HepG2 (cell line): ENCODE measurements around the gene PHAX. TPM values are rescaled to one million over a fixed set of nuclear protein-coding genes. Genes with fewer than 3 reads are reported as not detected.

Source experiments
- ATAC-seq: fragments of 200-7000 bp; cut with Tn5 transposase; 3 replicates; pipeline ENCODE4 v1.9.1; 2020; ENCODE audit warnings: mild to moderate bottlenecking, moderate library complexity
- BruUV-seq: library from RNA; stranded (reverse); fragments of 400-500 nt; replicated peaks from 2 replicates; lab custom pipeline; 2021; lab: Mats Ljungman, UMichigan
- CTCF ChIA-PET: fragments of 300-600 bp; formaldehyde crosslinking; extraction: SDS; loops from one replicate; lab custom pipeline; 2021; ENCODE audit warnings: low total read pairs, inconsistent platforms, low intra/inter-chr PET ratio; lab: Yijun Ruan, JAX
- POLR2A ChIA-PET: fragments of 350-600 bp; sonication (Branson Sonifier 250); formaldehyde crosslinking; loops from one replicate; lab custom pipeline; 2020; ENCODE audit warnings: antibody characterized with exemption, inconsistent platforms; lab: Yijun Ruan, JAX
- DNase-seq: peaks from one replicate; pipeline ENCODE4 v3.0.0-alpha.2; 2015; ENCODE audit warnings: low spot score
- FAIRE-seq: peaks from 3 replicates; lab custom pipeline; 2011; peaks lifted over from hg19 to GRCh38; lab: Jason Lieb, UNC
- H2AFZ ChIP-seq: one replicate; pipeline ENCODE4 v1.6.1; 2011; ENCODE audit warnings: low read length, inconsistent platforms
- H3K27ac ChIP-seq: fragments of 300-600 bp; 3 replicates; pipeline ENCODE4 v1.8.0; 2011; ENCODE audit warnings: mixed run types, mild to moderate bottlenecking, mixed read lengths, low read length, inconsistent platforms; ENCODE audit not compliant: insufficient read depth; ENCODE audit errors: extremely low read length
- H3K27me3 ChIP-seq, 2 experiments: fragments of 200-600 bp in 1 of 2; 2 replicates in 1 of 2; 3 replicates in 1 of 2; pipeline versions ENCODE4 v1.6.0 to v1.8.0; 2011; ENCODE audit warnings: low read length in 2 of 2, mild to moderate bottlenecking in 2 of 2, moderate library complexity in 2 of 2, inconsistent platforms in 1 of 2; ENCODE audit not compliant: insufficient read depth in 2 of 2, control insufficient read depth in 1 of 2
- H3K36me3 ChIP-seq, 2 experiments: fragments of 200-600 bp in 1 of 2; replicated peaks in 1 of 2; 2 replicates in 1 of 2; 3 replicates in 1 of 2; pipeline versions ENCODE4 v1.5.1 to v1.8.0; 2011; ENCODE audit warnings: low read length in 2 of 2, inconsistent platforms in 1 of 2; ENCODE audit not compliant: insufficient read depth in 2 of 2, control insufficient read depth in 1 of 2
- H3K4me1 ChIP-seq: 2 replicates; pipeline ENCODE4 v1.5.1; 2012; ENCODE audit warnings: low read length, inconsistent platforms; ENCODE audit not compliant: insufficient read depth
- H3K4me2 ChIP-seq: 2 replicates; pipeline ENCODE4 v1.6.0; 2011; ENCODE audit warnings: low read depth, low read length, inconsistent platforms
- H3K4me3 ChIP-seq, 3 experiments: fragments of 200-600 bp in 1 of 3; sonication (generic), shearing (Covaris generic) in 1 of 3; replicated peaks in 1 of 3; 2 replicates each; pipeline ENCODE4 v1.5.1; 2011 to 2016; ENCODE audit warnings: low read length in 3 of 3, inconsistent platforms in 2 of 3, low read depth in 2 of 3, mild to moderate bottlenecking in 2 of 3, control low read depth in 1 of 3, mixed read lengths in 1 of 3; ENCODE audit not compliant: insufficient read depth in 1 of 3
- H3K79me2 ChIP-seq: one replicate; pipeline ENCODE4 v1.6.1; 2011; ENCODE audit warnings: low read length, inconsistent platforms; ENCODE audit not compliant: insufficient read depth
- H3K9ac ChIP-seq: 2 replicates; pipeline ENCODE4 v1.6.0; 2011; ENCODE audit warnings: mild to moderate bottlenecking, low read depth, low read length, inconsistent platforms; ENCODE audit not compliant: insufficient read depth
- H3K9me3 ChIP-seq: 2 replicates; pipeline ENCODE4 v1.5.1; 2012; ENCODE audit warnings: mild to moderate bottlenecking, low read length
- H4K20me1 ChIP-seq: 2 replicates; pipeline ENCODE4 v1.6.0; 2011; ENCODE audit warnings: inconsistent platforms, mild to moderate bottlenecking, low read length, moderate library complexity; ENCODE audit not compliant: insufficient read depth
- AKAP8 ChIP-seq: sonication (generic); formaldehyde crosslinking; IDR thresholded peaks from 2 replicates; pipeline ENCODE4 v1.5.1; 2020; ENCODE audit warnings: mild to moderate bottlenecking, missing genetic modification reagents
- ATF7 ChIP-seq, 2 experiments: fragments of 450-650 bp in 1 of 2; sonication (generic) in 1 of 2; formaldehyde crosslinking in 1 of 2; IDR thresholded peaks; 2 replicates each; pipeline versions ENCODE4 v1.4.0 to v1.6.1; 2016 to 2020; ENCODE audit warnings: antibody characterized with exemption in 1 of 2, mild to moderate bottlenecking in 1 of 2, missing genetic modification reagents in 1 of 2
- CCDC6 ChIP-seq: sonication (generic); formaldehyde crosslinking; IDR thresholded peaks from 2 replicates; pipeline ENCODE4 v1.8.1; 2022; ENCODE audit warnings: mild to moderate bottlenecking, missing genetic modification reagents, moderate library complexity
- CEBPB ChIP-seq: IDR thresholded peaks from 2 replicates; pipeline ENCODE4 v1.6.1; 2011; ENCODE audit warnings: low read depth, low read length, improper control_type of control experiment, borderline replicate concordance
- CEBPG ChIP-seq: IDR thresholded peaks from 2 replicates; pipeline ENCODE4 v1.6.1; 2016
- MAF1 ChIP-seq: sonication (generic); formaldehyde crosslinking; IDR thresholded peaks from 2 replicates; pipeline ENCODE4 v1.5.0; 2020; ENCODE audit warnings: missing genetic modification reagents, borderline replicate concordance
- RAD21 ChIP-seq: fragments of 450-650 bp; formaldehyde crosslinking; IDR thresholded peaks from 2 replicates; pipeline ENCODE4 v1.5.0; 2020; ENCODE audit warnings: mild to moderate bottlenecking
- RXRB ChIP-seq: IDR thresholded peaks from 2 replicates; pipeline ENCODE4 v1.6.1; 2016; ENCODE audit warnings: borderline replicate concordance, missing genetic modification reagents, missing compliant biosample characterization
- ZFP62 ChIP-seq: sonication (generic); formaldehyde crosslinking; IDR thresholded peaks from 2 replicates; pipeline ENCODE4 v1.4.0; 2020; ENCODE audit warnings: missing genetic modification reagents
- ZFX ChIP-seq: sonication (generic); formaldehyde crosslinking; IDR thresholded peaks from 2 replicates; pipeline ENCODE4 v1.4.0; 2020; ENCODE audit warnings: mild to moderate bottlenecking, low read depth, missing genetic modification reagents, moderate library complexity
- ZNF350 ChIP-seq: sonication (generic); formaldehyde crosslinking; IDR thresholded peaks from 2 replicates; pipeline ENCODE4 v1.4.0; 2020; ENCODE audit warnings: mild to moderate bottlenecking, low read depth, missing genetic modification reagents, borderline replicate concordance
- ZNF362 ChIP-seq: sonication (generic); formaldehyde crosslinking; IDR thresholded peaks from 2 replicates; pipeline ENCODE4 v1.4.0; 2020; ENCODE audit warnings: missing genetic modification reagents, mild to moderate bottlenecking, borderline replicate concordance
- ZNF629 ChIP-seq: sonication (generic); formaldehyde crosslinking; conservative IDR thresholded peaks from 2 replicates; pipeline ENCODE4 v1.5.0; 2020; ENCODE audit warnings: missing genetic modification reagents
- ZNF772 ChIP-seq: sonication (generic); formaldehyde crosslinking; IDR thresholded peaks from 2 replicates; pipeline ENCODE4 v1.5.0; 2020; ENCODE audit warnings: mild to moderate bottlenecking, missing genetic modification reagents
- ZNF792 ChIP-seq: IDR thresholded peaks from 2 replicates; pipeline ENCODE4 v1.6.1; 2016
- WGBS: methylation state at CpG from one replicate; pipeline ENCODE4 v1.1.6; 2017; ENCODE audit warnings: low lambda C conversion rate; 5-methylcytosine and 5-hydroxymethylcytosine counted together
- in situ Hi-C: cut with HindIII; loops from 2 replicates; pipeline ENCODE4 v1.10.0; 2017; ENCODE audit warnings: low pct_unique_long_range_greater_than_20kb; ENCODE audit not compliant: extremely low pct_ligation_motif_present
- intact Hi-C: fragments of 100-400 bp; cut with micrococcal nuclease; formaldehyde crosslinking; loops from one replicate; pipeline ENCODE4 v1.10.0; 2022; ENCODE audit not compliant: unreplicated experiment
- polyA plus RNA-seq, 8 experiments: library from polyadenylated mRNA; depleted of rRNA in 3 of 8; stranded (reverse) in 7 of 8; unstranded in 1 of 8; fragments of >200 nt; fragmentation: Illumina TruSeq in 4 of 8; extraction: Trizol in 4 of 8; gene quantifications; 2 replicates each; pipeline versions ENCODE4 v1.2.1 to v1.2.3, GENCODE V29; 2011 to 2016; ENCODE audit warnings: low read depth in 4 of 8, missing spikeins in 1 of 8, mixed read lengths in 1 of 8; ENCODE audit not compliant: insufficient read depth in 1 of 8
- total RNA-seq, 5 experiments: library from RNA; depleted of rRNA; stranded (reverse); fragments of >200 nt; fragmentation: Illumina TruSeq; extraction: Trizol; gene quantifications; 2 replicates each; pipeline ENCODE4 v1.2.3, GENCODE V29; 2016; ENCODE audit warnings: low read depth in 1 of 5
- TF ChIP-seq, protein P1 (sequence below): sonication (generic); formaldehyde crosslinking; IDR thresholded peaks from 2 replicates; pipeline ENCODE4 v1.4.0; 2020; ENCODE audit warnings: missing genetic modification reagents, borderline replicate concordance
- TF ChIP-seq, protein P2 (sequence below): sonication (generic); formaldehyde crosslinking; IDR thresholded peaks from 2 replicates; pipeline ENCODE4 v1.5.0; 2020; ENCODE audit warnings: mild to moderate bottlenecking, missing genetic modification reagents
- TF ChIP-seq, protein P3 (sequence below): sonication (generic); formaldehyde crosslinking; IDR thresholded peaks from 2 replicates; pipeline ENCODE4 v1.4.0; 2020; ENCODE audit warnings: missing genetic modification reagents
- TF ChIP-seq, protein P4 (sequence below), 2 experiments: fragments of 450-650 bp in 1 of 2; sonication (generic) in 1 of 2; formaldehyde crosslinking; IDR thresholded peaks; 2 replicates each; pipeline versions ENCODE4 v1.5.0 to v1.8.0; 2020 to 2022; ENCODE audit warnings: mild to moderate bottlenecking in 1 of 2, missing genetic modification reagents in 1 of 2

PHAX gene
- total and polyA plus RNA-seq, 2 of the 13 experiments (the other 11 are each of a cell fraction or from before 2014, with no cell fraction given): 20.0 to 59.7 TPM

DNA sequence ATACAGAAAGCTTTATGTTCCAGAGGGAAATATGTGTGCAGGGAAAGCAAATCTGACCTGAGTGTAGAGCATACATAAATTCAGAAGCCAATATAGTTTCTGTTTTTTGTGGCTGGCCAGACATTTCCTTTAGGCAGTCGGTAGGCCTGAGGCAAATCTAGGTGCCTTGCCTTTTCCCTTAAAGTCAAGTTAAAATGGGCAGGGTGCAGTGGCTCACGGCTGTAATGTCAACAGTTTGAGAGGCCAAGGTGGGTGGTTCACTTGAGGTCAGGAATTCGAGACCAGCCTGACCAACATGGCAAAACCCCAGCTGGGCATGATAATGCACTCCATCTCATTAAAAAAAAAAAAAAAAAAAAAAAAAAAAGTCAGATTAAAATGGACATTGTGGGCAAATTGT is 31.2 kb downstream of the PHAX start (continued):
- TF ChIP-seq ZNF629 (CRISPR knock-in tag) (peak; percentile 39; the same call in 1 of the 2 replicates), ZFX (CRISPR knock-in tag) (no peak), RAD21 (CRISPR knock-in tag) (no peak), ZNF350 (CRISPR knock-in tag) (no peak), ZFP62 (CRISPR knock-in tag) (no peak), CCDC6 (no peak), ZNF772 (no peak), MAF1 (CRISPR knock-in tag) (no peak), RXRB (CRISPR knock-in tag) (peak; percentile 43), ZNF362 (CRISPR knock-in tag) (no peak)
- TF ChIP-seq, protein P1, sequence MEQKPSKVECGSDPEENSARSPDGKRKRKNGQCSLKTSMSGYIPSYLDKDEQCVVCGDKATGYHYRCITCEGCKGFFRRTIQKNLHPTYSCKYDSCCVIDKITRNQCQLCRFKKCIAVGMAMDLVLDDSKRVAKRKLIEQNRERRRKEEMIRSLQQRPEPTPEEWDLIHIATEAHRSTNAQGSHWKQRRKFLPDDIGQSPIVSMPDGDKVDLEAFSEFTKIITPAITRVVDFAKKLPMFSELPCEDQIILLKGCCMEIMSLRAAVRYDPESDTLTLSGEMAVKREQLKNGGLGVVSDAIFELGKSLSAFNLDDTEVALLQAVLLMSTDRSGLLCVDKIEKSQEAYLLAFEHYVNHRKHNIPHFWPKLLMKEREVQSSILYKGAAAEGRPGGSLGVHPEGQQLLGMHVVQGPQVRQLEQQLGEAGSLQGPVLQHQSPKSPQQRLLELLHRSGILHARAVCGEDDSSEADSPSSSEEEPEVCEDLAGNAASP (CRISPR knock-in tag): peak; percentile 86; the same call in 1 of the 2 replicates

- H3K36me3 ChIP-seq: no peaks in the 10 kb centered on the region
- no TSS peak for BruUV-seq
- 13% methylated on average over 2 of the region's 4 CpGs for WGBS
- H3K79me2 ChIP-seq: no peaks in the 10 kb centered on the region
- H3K4me1 ChIP-seq: peaks cover 25% of the 10 kb centered on the region
- H3K4me2 ChIP-seq: no peak overlapping the region
- no peaks in the 10 kb centered on the region for H4K20me1 ChIP-seq
- H3K4me3 ChIP-seq: no peak overlapping the region
- H3K9me3 ChIP-seq: no peaks in the 10 kb centered on the region
- no peaks in the 10 kb centered on the region for H3K27me3 ChIP-seq
- DNase-seq: no peak
- ChIA-PET CTCF (no interaction called here), POLR2A (no interaction called here)
- no peak for FAIRE-seq
- H3K9ac ChIP-seq: no peak overlapping the region
- no peak overlapping the region for H2AFZ ChIP-seq
- 0 out of 3 replicates have a peak, but pooled peaks have one; percentile 27 for ATAC-seq
- intact Hi-C loops (no loop called here), in situ Hi-C loops (no loop called here)
- H3K27ac ChIP-seq: no peak overlapping the region
- 0 out of 2 replicates have a peak, but pooled peaks have one; percentile 35 for TF ChIP-seq ATF7 (IDR thresholded peaks at IDR 0.05)
- TF ChIP-seq ATF7 (CRISPR knock-in tag; IDR thresholded peaks at IDR 0.05): no peak
- TF ChIP-seq CEBPB: peak; percentile 74
- TF ChIP-seq CEBPG (CRISPR knock-in tag): peak; percentile 86
- TF ChIP-seq, protein P2, sequence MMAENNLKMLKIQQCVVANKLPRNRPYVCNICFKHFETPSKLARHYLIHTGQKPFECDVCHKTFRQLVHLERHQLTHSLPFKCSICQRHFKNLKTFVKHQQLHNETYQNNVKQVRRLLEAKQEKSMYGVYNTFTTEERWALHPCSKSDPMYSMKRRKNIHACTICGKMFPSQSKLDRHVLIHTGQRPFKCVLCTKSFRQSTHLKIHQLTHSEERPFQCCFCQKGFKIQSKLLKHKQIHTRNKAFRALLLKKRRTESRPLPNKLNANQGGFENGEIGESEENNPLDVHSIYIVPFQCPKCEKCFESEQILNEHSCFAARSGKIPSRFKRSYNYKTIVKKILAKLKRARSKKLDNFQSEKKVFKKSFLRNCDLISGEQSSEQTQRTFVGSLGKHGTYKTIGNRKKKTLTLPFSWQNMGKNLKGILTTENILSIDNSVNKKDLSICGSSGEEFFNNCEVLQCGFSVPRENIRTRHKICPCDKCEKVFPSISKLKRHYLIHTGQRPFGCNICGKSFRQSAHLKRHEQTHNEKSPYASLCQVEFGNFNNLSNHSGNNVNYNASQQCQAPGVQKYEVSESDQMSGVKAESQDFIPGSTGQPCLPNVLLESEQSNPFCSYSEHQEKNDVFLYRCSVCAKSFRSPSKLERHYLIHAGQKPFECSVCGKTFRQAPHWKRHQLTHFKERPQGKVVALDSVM (CRISPR knock-in tag): peak; percentile 95
- TF ChIP-seq ZNF792 (CRISPR knock-in tag): no peak
- TF ChIP-seq, protein P3, sequence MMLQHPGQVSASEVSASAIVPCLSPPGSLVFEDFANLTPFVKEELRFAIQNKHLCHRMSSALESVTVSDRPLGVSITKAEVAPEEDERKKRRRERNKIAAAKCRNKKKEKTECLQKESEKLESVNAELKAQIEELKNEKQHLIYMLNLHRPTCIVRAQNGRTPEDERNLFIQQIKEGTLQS (CRISPR knock-in tag): peak; percentile 50; the same call in 1 of the 2 replicates
- TF ChIP-seq, protein P4, sequence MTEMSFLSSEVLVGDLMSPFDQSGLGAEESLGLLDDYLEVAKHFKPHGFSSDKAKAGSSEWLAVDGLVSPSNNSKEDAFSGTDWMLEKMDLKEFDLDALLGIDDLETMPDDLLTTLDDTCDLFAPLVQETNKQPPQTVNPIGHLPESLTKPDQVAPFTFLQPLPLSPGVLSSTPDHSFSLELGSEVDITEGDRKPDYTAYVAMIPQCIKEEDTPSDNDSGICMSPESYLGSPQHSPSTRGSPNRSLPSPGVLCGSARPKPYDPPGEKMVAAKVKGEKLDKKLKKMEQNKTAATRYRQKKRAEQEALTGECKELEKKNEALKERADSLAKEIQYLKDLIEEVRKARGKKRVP (CRISPR knock-in tag; IDR thresholded peaks at IDR 0.05): peak in 1 of 2 experiments; percentile 86; a peak in 2 of 4 replicates
- no peak for TF ChIP-seq AKAP8 (CRISPR knock-in tag)
Observed at GRCh38 chr5:126633552-126633951, 32.8 kb downstream of the PHAX start.
